ENCODE results near the gene LTA.
"Not testable (repeated sequence)": the region's sequence is repeated elsewhere in the genome, so short reads cannot be mapped to it uniquely, and the experiment has no call there.

LTA gene

GRCh38 chr6:31551371-31551770 is 20.7 kb upstream of the LTA start:
- TF ChIP-seq CTCF (IDR thresholded peaks at IDR 0.05; ENCODE audit: low read length): peak; percentile 52
- H3K9me3 ChIP-seq (replicated peaks; ENCODE audit: insufficient read depth, low read length); H3K27ac ChIP-seq (ENCODE audit: low read length); H3K9ac ChIP-seq (ENCODE audit: low read length); H3K4me2 ChIP-seq (ENCODE audit: low read depth, low read length); H3K36me3 ChIP-seq (replicated peaks; ENCODE audit: insufficient read depth, low read length); H3K9me2 ChIP-seq (replicated peaks; ENCODE audit: insufficient read depth, low read length); H2AFZ ChIP-seq (ENCODE audit: low read length); H3K27me3 ChIP-seq (replicated peaks; ENCODE audit: insufficient read depth, low read length); H3K4me1 ChIP-seq (ENCODE audit: low read length); H3K4me3 ChIP-seq (ENCODE audit: low read length); H3K79me2 ChIP-seq (ENCODE audit: low read length); H3F3A ChIP-seq (ENCODE audit: insufficient read depth, low read length); H4K20me1 ChIP-seq (ENCODE audit: insufficient read depth, low read length): not testable (repeated sequence)
- peak; percentile 21 for DNase-seq

- Histone ChIP-seq H3K4me2 (ENCODE audit: low read depth, low read length) (no peak overlapping the region), H3K27me3 (replicated peaks; ENCODE audit: insufficient read depth, low read length) (no peaks in the 10 kb centered on the region), H3K9ac (ENCODE audit: low read length) (no peak overlapping the region), H3F3A (ENCODE audit: insufficient read depth, low read length) (peaks cover 15% of the 10 kb centered on the region), H3K79me2 (ENCODE audit: low read length) (no peaks in the 10 kb centered on the region), H3K36me3 (replicated peaks; ENCODE audit: insufficient read depth, low read length) (no peaks in the 10 kb centered on the region), H4K20me1 (ENCODE audit: insufficient read depth, low read length) (peaks cover 10% of the 10 kb centered on the region; the same call in 1 of the 2 replicates), H3K27ac (ENCODE audit: low read length) (no peak overlapping the region), H3K4me3 (ENCODE audit: low read length) (no peak overlapping the region), H3K9me2 (replicated peaks; ENCODE audit: insufficient read depth, low read length) (no peaks in the 10 kb centered on the region), H3K4me1 (ENCODE audit: low read length) (peaks cover 32% of the 10 kb centered on the region), H2AFZ (ENCODE audit: low read length) (no peak overlapping the region), H3K9me3 (replicated peaks; ENCODE audit: insufficient read depth, low read length) (no peaks in the 10 kb centered on the region)
- DNase-seq: no peak
- TF ChIP-seq EZH2 (optimal IDR thresholded peaks at IDR 0.05; ENCODE audit: low read depth, low read length) (no peak), CTCF (IDR thresholded peaks at IDR 0.05; ENCODE audit: low read length) (no peak), EZH2phosphoT487 (IDR thresholded peaks at IDR 0.05; ENCODE audit: low read length) (no peak)
Measured at GRCh38 chr6:31556307-31556706, 15.8 kb upstream of the LTA start.

GRCh38 chr6:31557443-31558317 is 14.4 kb upstream of the LTA start:
- 0 out of 2 replicates have a peak, but pooled peaks cover 7% of the 10 kb centered on the region for H3K27me3 ChIP-seq (replicated peaks; ENCODE audit: insufficient read depth, low read length)
- no peak overlapping the region for H3K9ac ChIP-seq (ENCODE audit: low read length)
- no peak overlapping the region for H2AFZ ChIP-seq (ENCODE audit: low read length)
- H3K27ac ChIP-seq (ENCODE audit: low read length): no peak overlapping the region
- no peaks in the 10 kb centered on the region for H3K9me3 ChIP-seq (replicated peaks; ENCODE audit: insufficient read depth, low read length)
- H3K9me2 ChIP-seq (replicated peaks; ENCODE audit: insufficient read depth, low read length): no peaks in the 10 kb centered on the region
- H3K79me2 ChIP-seq (ENCODE audit: low read length): no peaks in the 10 kb centered on the region
- peaks cover 10% of the 10 kb centered on the region; the same call in 1 of the 2 replicates for H4K20me1 ChIP-seq (ENCODE audit: insufficient read depth, low read length)
- H3K4me1 ChIP-seq (ENCODE audit: low read length): peaks cover 32% of the 10 kb centered on the region
- no peak for DNase-seq
- no peaks in the 10 kb centered on the region for H3K36me3 ChIP-seq (replicated peaks; ENCODE audit: insufficient read depth, low read length)
- no peak overlapping the region for H3K4me3 ChIP-seq (ENCODE audit: low read length)
- peaks cover 15% of the 10 kb centered on the region for H3F3A ChIP-seq (ENCODE audit: insufficient read depth, low read length)
- TF ChIP-seq EZH2phosphoT487 (IDR thresholded peaks at IDR 0.05; ENCODE audit: low read length): no peak
- no peak for TF ChIP-seq CTCF (IDR thresholded peaks at IDR 0.05; ENCODE audit: low read length)
- TF ChIP-seq EZH2 (optimal IDR thresholded peaks at IDR 0.05; ENCODE audit: low read depth, low read length): no peak
- H3K4me2 ChIP-seq (ENCODE audit: low read depth, low read length): no peak overlapping the region
